NOMO-1 (cell line): Measurements from ENCODE around the gene AKAP6.

Experiments used
- DNase-seq, 2 experiments: peaks; one replicate each; lab custom pipeline; 2025; ENCODE audit not compliant: unreplicated experiment in 2 of 2; lab: John Stamatoyannopoulos, UW

AKAP6 gene

GRCh38 chr14:32403021-32403420 is 73.9 kb downstream of the AKAP6 start:
- no peak for DNase-seq

- DNase-seq: no peak
Observed at GRCh38 chr14:32403688-32404087, 74.6 kb downstream of the AKAP6 start.

GRCh38 chr14:32404784-32405573 is 75.9 kb downstream of the AKAP6 start:
- no peak for DNase-seq

GRCh38 chr14:32405856-32406255 is 76.8 kb downstream of the AKAP6 start:
- no peak for DNase-seq

- DNase-seq: no peak
Observed at GRCh38 chr14:32407130-32407529, 78.0 kb downstream of the AKAP6 start.

- DNase-seq: no peak
Observed at GRCh38 chr14:32408018-32408417, 78.9 kb downstream of the AKAP6 start.

- no peak for DNase-seq
Observed at GRCh38 chr14:32412103-32412502, 83.0 kb downstream of the AKAP6 start.

- no peak for DNase-seq
Observed at GRCh38 chr14:32412532-32412931, 83.4 kb downstream of the AKAP6 start.

- DNase-seq: no peak
Observed at GRCh38 chr14:32413967-32414640, 85.0 kb downstream of the AKAP6 start.

- no peak for DNase-seq
Observed at GRCh38 chr14:32414808-32415255, 85.7 kb downstream of the AKAP6 start.

GRCh38 chr14:32417956-32418552 is 89.0 kb downstream of the AKAP6 start:
- no peak for DNase-seq

- no peak for DNase-seq
Observed at GRCh38 chr14:32419429-32419828, 90.3 kb downstream of the AKAP6 start.

- no peak for DNase-seq
Observed at GRCh38 chr14:32421781-32422180, 92.7 kb downstream of the AKAP6 start.

- DNase-seq: no peak
Observed at GRCh38 chr14:32422440-32422839, 93.3 kb downstream of the AKAP6 start.

- no peak for DNase-seq
Observed at GRCh38 chr14:32426028-32426427, 96.9 kb downstream of the AKAP6 start.

- no peak for DNase-seq
Observed at GRCh38 chr14:32426586-32427388, 97.7 kb downstream of the AKAP6 start.

GRCh38 chr14:32427726-32428528 is 98.8 kb downstream of the AKAP6 start:
- DNase-seq: no peak

- no peak for DNase-seq
Observed at GRCh38 chr14:32428875-32429274, 99.8 kb downstream of the AKAP6 start.

GRCh38 chr14:32430326-32430725 is 101.2 kb downstream of the AKAP6 start:
- no peak for DNase-seq
